AG04449 (cell line): ENCODE measurements around the gene TRPC4.

Experiments
- CTCF ChIA-PET: fragments of 350-600 bp; formaldehyde crosslinking; extraction: SDS; loops from one replicate; lab custom pipeline; 2021; ENCODE audit warnings: antibody characterized with exemption; lab: Yijun Ruan, JAX
- POLR2A ChIA-PET: fragments of 400-600, 350-600 bp; formaldehyde crosslinking; extraction: SDS; loops from one replicate; lab custom pipeline; 2020; ENCODE audit warnings: antibody characterized with exemption, inconsistent platforms; lab: Yijun Ruan, JAX
- DNase-seq: peaks from one replicate; pipeline ENCODE4 v3.0.0-alpha.2; 2010; ENCODE audit warnings: low read depth, low spot score
- H3K4me3 ChIP-seq: 2 replicates; pipeline ENCODE4 v1.5.1; 2011; ENCODE audit warnings: low read depth, mild to moderate bottlenecking, control low read depth, low read length
- TF ChIP-seq, protein P1 (sequence below): IDR thresholded peaks from one replicate; pipeline ENCODE4 v1.5.1; 2011; ENCODE audit warnings: mild to moderate bottlenecking, moderate library complexity, low read length, control low read depth, inconsistent platforms; ENCODE audit not compliant: insufficient read depth; ENCODE audit errors: missing control alignments

The TRPC4 gene

DNA sequence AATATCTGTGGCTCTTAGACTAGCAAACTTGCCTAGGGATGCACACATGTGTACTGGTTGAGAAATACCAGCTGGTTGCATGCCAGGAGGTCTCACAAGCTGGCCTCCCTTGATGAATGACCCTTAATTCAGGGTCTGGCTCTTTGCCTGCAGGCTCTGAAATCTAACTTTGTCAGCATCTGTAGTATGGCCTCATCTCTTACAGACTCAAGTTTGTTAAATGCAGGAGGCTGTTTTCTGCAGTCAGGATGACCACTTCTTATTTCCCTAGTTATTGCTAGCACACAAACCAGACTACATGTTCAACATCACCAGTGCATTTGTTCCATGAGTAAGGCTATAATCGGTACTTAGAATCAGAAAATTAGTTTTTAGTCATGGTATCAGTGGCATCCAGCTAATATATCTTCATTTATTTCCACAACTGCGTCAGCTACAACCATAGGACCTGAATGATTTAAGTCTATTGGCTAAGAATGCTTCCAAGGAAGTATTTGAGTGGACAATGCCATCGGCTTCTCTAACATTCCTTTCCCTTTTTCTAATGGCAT, 247.7 kb downstream of the TRPC4 start:
- peak; percentile 57 for DNase-seq
- CTCF ChIA-PET = interaction anchor here (0.6 to 1.7 kb wide), 3 partner anchors 13 to 248 kb away, joined by 3 to 8 read pairs (median 3); partner anchors contain the start of gene TRPC4
- H3K4me3 ChIP-seq = no peak overlapping the region
- POLR2A ChIA-PET = interaction anchor here (0.5 kb wide), 1 partner anchor 34 kb away, joined by 3 read pairs; no protein-coding TSS in a partner anchor
- TF ChIP-seq, protein P1, sequence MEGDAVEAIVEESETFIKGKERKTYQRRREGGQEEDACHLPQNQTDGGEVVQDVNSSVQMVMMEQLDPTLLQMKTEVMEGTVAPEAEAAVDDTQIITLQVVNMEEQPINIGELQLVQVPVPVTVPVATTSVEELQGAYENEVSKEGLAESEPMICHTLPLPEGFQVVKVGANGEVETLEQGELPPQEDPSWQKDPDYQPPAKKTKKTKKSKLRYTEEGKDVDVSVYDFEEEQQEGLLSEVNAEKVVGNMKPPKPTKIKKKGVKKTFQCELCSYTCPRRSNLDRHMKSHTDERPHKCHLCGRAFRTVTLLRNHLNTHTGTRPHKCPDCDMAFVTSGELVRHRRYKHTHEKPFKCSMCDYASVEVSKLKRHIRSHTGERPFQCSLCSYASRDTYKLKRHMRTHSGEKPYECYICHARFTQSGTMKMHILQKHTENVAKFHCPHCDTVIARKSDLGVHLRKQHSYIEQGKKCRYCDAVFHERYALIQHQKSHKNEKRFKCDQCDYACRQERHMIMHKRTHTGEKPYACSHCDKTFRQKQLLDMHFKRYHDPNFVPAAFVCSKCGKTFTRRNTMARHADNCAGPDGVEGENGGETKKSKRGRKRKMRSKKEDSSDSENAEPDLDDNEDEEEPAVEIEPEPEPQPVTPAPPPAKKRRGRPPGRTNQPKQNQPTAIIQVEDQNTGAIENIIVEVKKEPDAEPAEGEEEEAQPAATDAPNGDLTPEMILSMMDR = no peak

DNA sequence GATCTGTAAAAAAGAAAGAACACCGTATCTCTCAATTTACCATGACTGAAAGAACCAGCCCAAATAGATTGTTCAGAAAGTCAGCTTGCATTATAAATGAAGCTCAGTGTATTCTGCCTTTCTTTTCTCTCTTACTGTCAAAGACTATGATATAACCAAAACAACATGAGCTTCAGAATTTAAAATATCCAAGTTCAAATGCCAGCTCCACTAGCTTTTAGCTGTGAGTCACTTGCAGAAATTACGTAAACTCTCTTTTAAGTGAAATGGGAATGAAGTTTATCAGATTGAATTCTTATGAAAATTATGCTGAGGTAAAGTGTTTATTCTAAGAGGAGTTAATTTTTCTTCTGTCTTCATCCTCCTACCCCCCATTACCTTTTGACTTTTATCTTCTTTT, 251.0 kb downstream of the TRPC4 start:
- peak; percentile 74 for DNase-seq
- H3K4me3 ChIP-seq = no peak overlapping the region
- CTCF ChIA-PET = interaction anchor here (0.7 to 3.0 kb wide), 5 partner anchors 10 to 553 kb away, joined by 3 to 11 read pairs (median 9); partner anchors contain the start of gene TRPC4
- POLR2A ChIA-PET = no interaction called here
- TF ChIP-seq, protein P1 = no peak

DNA sequence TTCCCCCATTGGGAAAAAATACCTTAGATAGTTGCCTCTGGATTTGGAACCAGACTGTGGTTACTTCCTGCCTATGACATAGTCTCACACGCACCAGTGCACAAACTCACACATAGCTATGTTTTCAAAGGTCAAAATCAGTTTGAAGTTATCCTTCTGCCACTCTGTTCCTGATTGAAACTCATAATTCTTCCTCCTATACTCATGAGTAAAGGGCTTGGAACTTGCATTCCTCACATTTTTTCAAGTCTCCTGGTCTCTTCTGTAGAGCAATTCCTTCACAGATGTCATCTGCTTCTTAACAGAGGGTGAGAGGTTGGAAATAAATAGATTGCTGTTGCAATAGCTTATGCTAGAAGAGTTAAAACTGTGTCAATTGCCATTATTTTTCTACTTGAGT, 252.4 kb downstream of the TRPC4 start:
- no peak overlapping the region for H3K4me3 ChIP-seq
- DNase-seq = peak; percentile 91
- CTCF ChIA-PET = interaction anchor here (0.8 to 3.0 kb wide), 9 partner anchors 8 to 1271 kb away, joined by 3 to 11 read pairs (median 4); partner anchors contain the start of genes SPART and TRPC4
- TF ChIP-seq, protein P1 = no peak
- POLR2A ChIA-PET = interaction anchor here (0.7 to 1.0 kb wide), 3 partner anchors 39 to 252 kb away, joined by 3 to 4 read pairs (median 3); partner anchors contain the start of gene TRPC4

DNA sequence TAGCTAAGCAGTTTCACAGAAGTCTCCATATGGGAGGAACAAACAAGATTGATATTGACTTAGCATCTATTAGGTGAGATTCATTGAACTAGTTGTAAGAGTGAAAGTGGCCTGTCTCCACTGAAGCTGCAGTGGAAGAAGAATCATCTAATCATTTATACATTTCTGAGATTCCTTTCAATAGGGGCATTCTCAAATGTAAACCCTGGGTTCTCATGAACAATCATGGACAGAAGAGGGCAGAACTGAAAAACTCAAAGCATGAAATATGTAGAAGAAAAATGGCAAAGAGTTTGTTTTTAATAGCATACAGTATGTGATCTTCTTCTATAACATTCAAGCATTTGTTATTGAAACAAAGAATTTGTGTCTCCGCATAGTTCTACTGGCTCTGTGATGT, 253.4 kb downstream of the TRPC4 start:
- CTCF ChIA-PET = interaction anchor here (0.9 to 3.0 kb wide), 5 partner anchors 14 to 547 kb away, joined by 4 to 11 read pairs (median 4); partner anchors contain the start of gene TRPC4
- no peak overlapping the region for H3K4me3 ChIP-seq
- no peak for DNase-seq
- TF ChIP-seq, protein P1 = no peak
- POLR2A ChIA-PET = no interaction called here

DNA sequence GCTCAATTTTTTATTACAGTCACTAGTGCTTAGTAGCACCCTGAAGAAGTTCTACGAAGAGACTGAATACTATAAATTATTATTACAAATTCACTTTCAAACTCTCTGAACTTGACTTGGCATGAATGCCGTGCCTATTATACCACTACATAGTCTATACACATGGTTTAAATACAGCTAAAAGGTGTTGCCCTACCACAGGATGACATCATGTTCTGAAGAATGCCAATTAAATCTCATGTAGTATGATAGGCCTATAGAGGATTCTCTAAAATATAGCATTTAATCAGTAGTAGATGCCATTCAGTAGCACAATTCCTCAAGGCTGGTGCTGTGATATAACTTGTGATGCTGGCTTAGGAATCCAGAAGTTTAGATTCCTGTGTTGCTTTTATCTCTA, 254.3 kb downstream of the TRPC4 start:
- TF ChIP-seq, protein P1 = no peak
- CTCF ChIA-PET = interaction anchor here (1.2 to 2.0 kb wide), 3 partner anchors 541 to 915 kb away, joined by 4 read pairs; no protein-coding TSS in a partner anchor
- H3K4me3 ChIP-seq = no peak overlapping the region
- no peak for DNase-seq
- POLR2A ChIA-PET = interaction anchor here (0.8 kb wide), 1 partner anchor 255 kb away, joined by 4 read pairs; no protein-coding TSS in a partner anchor

DNA sequence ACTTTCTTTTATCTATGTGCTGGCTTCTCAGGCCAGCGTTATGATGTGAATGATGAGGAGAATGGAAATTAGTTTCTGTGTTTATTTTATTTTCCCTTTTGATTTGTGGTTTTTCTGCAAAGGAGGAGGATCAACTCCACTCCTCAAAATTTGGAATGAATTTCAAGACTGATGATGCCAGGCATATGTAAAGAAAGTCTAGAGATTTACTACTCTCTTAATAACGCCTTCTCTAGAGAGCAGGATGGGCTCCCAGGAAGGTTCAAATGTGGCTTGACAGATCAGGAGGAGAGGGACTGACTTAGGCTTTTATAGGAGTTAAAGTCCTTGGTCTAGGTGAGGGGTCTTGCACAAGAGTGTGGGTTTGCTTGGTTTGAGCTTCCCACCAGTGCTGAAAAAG, 255.9 kb downstream of the TRPC4 start:
- POLR2A ChIA-PET = no interaction called here
- no peak for DNase-seq
- no peak overlapping the region for H3K4me3 ChIP-seq
- TF ChIP-seq, protein P1 = no peak
- CTCF ChIA-PET = interaction anchor here (1.7 kb wide), 1 partner anchor 539 kb away, joined by 5 read pairs; no protein-coding TSS in a partner anchor
